ENCODE results near the gene STRN4.

DNA sequence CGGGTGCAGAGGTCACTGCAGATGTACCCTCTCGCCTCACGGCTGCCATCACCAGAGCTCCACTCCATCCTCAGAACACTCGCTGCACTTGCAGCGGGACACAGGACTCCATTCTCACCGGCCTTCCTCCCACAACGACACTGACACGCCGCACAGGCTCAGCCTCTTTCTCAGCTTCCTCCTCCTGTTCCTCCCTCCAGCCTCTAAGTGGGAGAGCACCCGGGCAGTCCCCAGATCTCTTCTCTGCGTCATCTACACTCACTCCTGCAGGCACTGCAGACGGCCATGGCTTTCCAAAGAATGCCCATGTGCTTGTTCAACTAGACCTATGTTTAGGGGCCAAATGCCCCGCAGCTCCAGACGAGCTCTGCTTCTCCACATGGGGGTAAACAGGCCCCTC, 14.7 kb downstream of the STRN4 start:
- TF ChIP-seq, protein P1, sequence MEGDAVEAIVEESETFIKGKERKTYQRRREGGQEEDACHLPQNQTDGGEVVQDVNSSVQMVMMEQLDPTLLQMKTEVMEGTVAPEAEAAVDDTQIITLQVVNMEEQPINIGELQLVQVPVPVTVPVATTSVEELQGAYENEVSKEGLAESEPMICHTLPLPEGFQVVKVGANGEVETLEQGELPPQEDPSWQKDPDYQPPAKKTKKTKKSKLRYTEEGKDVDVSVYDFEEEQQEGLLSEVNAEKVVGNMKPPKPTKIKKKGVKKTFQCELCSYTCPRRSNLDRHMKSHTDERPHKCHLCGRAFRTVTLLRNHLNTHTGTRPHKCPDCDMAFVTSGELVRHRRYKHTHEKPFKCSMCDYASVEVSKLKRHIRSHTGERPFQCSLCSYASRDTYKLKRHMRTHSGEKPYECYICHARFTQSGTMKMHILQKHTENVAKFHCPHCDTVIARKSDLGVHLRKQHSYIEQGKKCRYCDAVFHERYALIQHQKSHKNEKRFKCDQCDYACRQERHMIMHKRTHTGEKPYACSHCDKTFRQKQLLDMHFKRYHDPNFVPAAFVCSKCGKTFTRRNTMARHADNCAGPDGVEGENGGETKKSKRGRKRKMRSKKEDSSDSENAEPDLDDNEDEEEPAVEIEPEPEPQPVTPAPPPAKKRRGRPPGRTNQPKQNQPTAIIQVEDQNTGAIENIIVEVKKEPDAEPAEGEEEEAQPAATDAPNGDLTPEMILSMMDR (IDR thresholded peaks at IDR 0.05; ENCODE audit: extremely low read depth in 1 of 2, insufficient read depth in 1 of 2, low read depth in 1 of 2, low read length in 2 of 2): no peak
- TF ChIP-seq FOS (IDR thresholded peaks at IDR 0.05; ENCODE audit: borderline replicate concordance, insufficient read depth, low read length) (no peak), POLR2AphosphoS5 (IDR thresholded peaks at IDR 0.05; ENCODE audit: insufficient read depth, low read depth, low read length) (no peak), POLR2A (IDR thresholded peaks at IDR 0.05; ENCODE audit: low read depth, low read length) (no peak)
